Stimulated activated CD8-positive, alpha-beta memory T cell treated with anti-CD3 and anti-CD28 coated beads, Interleukin-4, amount 100 ng/mL, for 48 hours (primary cell): ENCODE data around the gene CRTAP.
"Not testable (repeated sequence)": the region's sequence is repeated elsewhere in the genome, so short reads cannot be mapped to it uniquely, and the experiment has no call there.

Experiments used
- DNase-seq: peaks from one replicate; pipeline ENCODE4 v3.0.0-alpha.2; 2020

Gene CRTAP

GRCh38 chr3:33145221-33145900 lies 31.5 kb downstream of the CRTAP start:
- no peak for DNase-seq

GRCh38 chr3:33145901-33146580 lies 32.2 kb downstream of the CRTAP start:
- no peak for DNase-seq

GRCh38 chr3:33146791-33147445 lies 33.1 kb downstream of the CRTAP start:
- DNase-seq, result no peak

GRCh38 chr3:33149342-33149741 lies 35.5 kb downstream of the CRTAP start:
- no peak for DNase-seq

- DNase-seq, result no peak
These were observed 38.8 kb downstream of the CRTAP start for GRCh38 chr3:33152363-33153360.

GRCh38 chr3:33153782-33154181 lies 40.0 kb downstream of the CRTAP start:
- DNase-seq, result no peak

- DNase-seq, result no peak
These were observed 41.5 kb downstream of the CRTAP start for GRCh38 chr3:33155301-33155700.

- no peak for DNase-seq
These were observed 45.4 kb downstream of the CRTAP start for GRCh38 chr3:33159234-33159633.

- no peak for DNase-seq
These were observed 46.2 kb downstream of the CRTAP start for GRCh38 chr3:33159981-33160380.

GRCh38 chr3:33162621-33163020 lies 48.8 kb downstream of the CRTAP start:
- not testable (repeated sequence) for DNase-seq

- no peak for DNase-seq
These were observed 51.6 kb downstream of the CRTAP start for GRCh38 chr3:33165372-33165771.

GRCh38 chr3:33166095-33166494 lies 52.3 kb downstream of the CRTAP start:
- DNase-seq, result no peak

- DNase-seq, result no peak
These were observed 53.5 kb downstream of the CRTAP start for GRCh38 chr3:33167284-33167683.

- no peak for DNase-seq
These were observed 54.0 kb downstream of the CRTAP start for GRCh38 chr3:33167716-33168336.

- DNase-seq, result no peak
These were observed 56.7 kb downstream of the CRTAP start for GRCh38 chr3:33170531-33170930.

GRCh38 chr3:33171580-33171979 lies 57.8 kb downstream of the CRTAP start:
- DNase-seq, result no peak

GRCh38 chr3:33173103-33173502 lies 59.3 kb downstream of the CRTAP start:
- DNase-seq, result no peak

GRCh38 chr3:33173672-33174071 lies 59.9 kb downstream of the CRTAP start:
- DNase-seq, result no peak

- DNase-seq, result no peak
These were observed 60.3 kb downstream of the CRTAP start for GRCh38 chr3:33174095-33174494.

- no peak for DNase-seq
These were observed 61.0 kb downstream of the CRTAP start for GRCh38 chr3:33174711-33175414.

- DNase-seq, result no peak
These were observed 65.3 kb downstream of the CRTAP start for GRCh38 chr3:33179132-33179531.

- DNase-seq, result no peak
These were observed 67.4 kb downstream of the CRTAP start for GRCh38 chr3:33181229-33181628.
